RPMI8226 (cell line): ENCODE measurements around the gene TTL.
"Not testable (repeated sequence)": the region's sequence is repeated elsewhere in the genome, so short reads cannot be mapped to it uniquely, and the experiment has no call there.

Experiments used
- DNase-seq: peaks from one replicate; pipeline ENCODE4 v3.0.0-alpha.2; 2015

Gene TTL

GRCh38 chr2:112476434-112476833, 5.5 kb upstream of the TTL start:
- no peak for DNase-seq

GRCh38 chr2:112480530-112481049, 1.4 kb upstream of the TTL start:
- peak; percentile 53 for DNase-seq

GRCh38 chr2:112481050-112481527, 867 bp upstream of the TTL start:
- DNase-seq, result peak; percentile 90

- DNase-seq, result peak; percentile 38
These were observed 519 bp downstream of the TTL start for GRCh38 chr2:112482309-112483041.

- peak; percentile 11 for DNase-seq
These were observed 1.1 kb downstream of the TTL start for GRCh38 chr2:112483042-112483473.

- no peak for DNase-seq
These were observed 1.9 kb downstream of the TTL start for GRCh38 chr2:112483831-112484230.

- DNase-seq, result no peak
These were observed 3.9 kb downstream of the TTL start for GRCh38 chr2:112485849-112486248.

- DNase-seq, result no peak
These were observed 4.9 kb downstream of the TTL start for GRCh38 chr2:112486895-112487294.

- no peak for DNase-seq
These were observed 5.5 kb downstream of the TTL start for GRCh38 chr2:112487444-112487961.

- no peak for DNase-seq
These were observed 6.2 kb downstream of the TTL start for GRCh38 chr2:112488201-112488600.

GRCh38 chr2:112491946-112492345, 10.0 kb downstream of the TTL start:
- DNase-seq, result no peak

GRCh38 chr2:112493048-112493447, 11.1 kb downstream of the TTL start:
- DNase-seq, result no peak

- no peak for DNase-seq
These were observed 12.1 kb downstream of the TTL start for GRCh38 chr2:112493858-112494648.

- no peak for DNase-seq
These were observed 12.9 kb downstream of the TTL start for GRCh38 chr2:112494828-112495227.

GRCh38 chr2:112495878-112496277, 13.9 kb downstream of the TTL start:
- DNase-seq, result not testable (repeated sequence)

GRCh38 chr2:112500850-112501484, 19.0 kb downstream of the TTL start:
- peak; percentile 51 for DNase-seq

- DNase-seq, result not testable (repeated sequence)
These were observed 27.5 kb downstream of the TTL start for GRCh38 chr2:112509239-112509998.

- DNase-seq, result no peak
These were observed 34.8 kb downstream of the TTL start for GRCh38 chr2:112516801-112517200.

GRCh38 chr2:112518807-112519206, 36.9 kb downstream of the TTL start:
- DNase-seq, result no peak

GRCh38 chr2:112519506-112519905, 37.5 kb downstream of the TTL start:
- DNase-seq, result no peak

- no peak for DNase-seq
These were observed 38.4 kb downstream of the TTL start for GRCh38 chr2:112520234-112520783.

- no peak for DNase-seq
These were observed 41.4 kb downstream of the TTL start for GRCh38 chr2:112523291-112523777.
